Measurements from ENCODE around the gene NEO1.
A peak's percentile ranks its signal among the peaks of the same experiment; 100 is the strongest.

The NEO1 gene

GRCh38 chr15:73048624-73049295 lies 3.5 kb upstream of the NEO1 start:
- H3K27me3 ChIP-seq (ENCODE audit: low read length): no peaks in the 10 kb centered on the region
- no peak overlapping the region for H3K27ac ChIP-seq (ENCODE audit: low read depth, low read length)
- H3F3A ChIP-seq (ENCODE audit: insufficient read depth): peaks cover 14% of the 10 kb centered on the region; the same call in 1 of the 2 replicates
- H3K9me3 ChIP-seq (ENCODE audit: insufficient read depth, low read length): no peaks in the 10 kb centered on the region
- H3K9ac ChIP-seq (ENCODE audit: low read length): no peak overlapping the region
- no peak for TF ChIP-seq CTCF (IDR thresholded peaks at IDR 0.05; ENCODE audit: insufficient read depth, low read length, poor library complexity, severe bottlenecking)
- TF ChIP-seq EZH2phosphoT487 (conservative IDR thresholded peaks at IDR 0.05; ENCODE audit: low read length): no peak
- H3K4me3 ChIP-seq (ENCODE audit: insufficient read depth, low read length, poor library complexity, severe bottlenecking): no peak overlapping the region
- H3K36me3 ChIP-seq (ENCODE audit: low read length): no peaks in the 10 kb centered on the region
- no peak overlapping the region for H2AFZ ChIP-seq (ENCODE audit: low read depth, low read length, severe bottlenecking)
- H3K9me2 ChIP-seq (replicated peaks; ENCODE audit: insufficient read depth, low read length): no peaks in the 10 kb centered on the region
- no peak overlapping the region for H3K4me2 ChIP-seq (ENCODE audit: low read depth, low read length, poor library complexity, severe bottlenecking)
- H4K20me1 ChIP-seq (ENCODE audit: low read depth, low read length): no peaks in the 10 kb centered on the region
- H3K79me2 ChIP-seq (ENCODE audit: insufficient read depth, low read length): no peaks in the 10 kb centered on the region

DNA sequence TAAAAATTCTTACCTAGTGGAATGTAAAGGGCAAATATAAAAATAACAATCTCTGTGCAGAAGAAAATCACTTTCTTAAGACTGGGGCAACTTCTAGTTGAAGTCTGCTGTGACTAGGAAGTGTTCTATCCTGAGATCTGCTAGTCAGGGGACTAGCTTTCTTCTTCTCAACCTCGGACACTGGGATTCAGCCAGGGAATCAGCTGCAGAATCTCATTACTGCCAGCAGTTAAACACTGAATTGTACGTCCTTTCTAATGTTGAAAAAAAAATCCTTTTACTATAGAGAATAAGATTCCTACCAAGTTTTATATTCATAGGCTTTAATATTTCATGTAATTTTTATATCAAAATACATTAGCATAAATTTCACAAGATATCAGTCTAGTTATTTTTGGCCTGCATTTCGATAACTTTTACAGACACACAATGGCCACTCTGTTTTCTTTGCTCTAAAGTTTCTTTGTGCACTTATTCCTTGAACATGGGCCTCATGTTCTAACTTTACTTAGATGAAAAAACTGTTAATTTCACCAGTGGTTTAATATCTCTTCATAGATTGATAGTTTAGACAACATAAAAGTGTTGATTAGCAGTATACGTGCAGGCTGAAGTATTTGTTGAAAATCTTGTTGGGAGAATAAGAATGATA lies 2.6 kb upstream of the NEO1 start:
- Histone ChIP-seq H3K4me2 (ENCODE audit: low read depth, low read length, poor library complexity, severe bottlenecking) (no peak overlapping the region), H3K9me3 (ENCODE audit: insufficient read depth, low read length) (no peaks in the 10 kb centered on the region), H3K27ac (ENCODE audit: low read depth, low read length) (no peak overlapping the region), H3K27me3 (ENCODE audit: low read length) (no peaks in the 10 kb centered on the region), H3K4me3 (ENCODE audit: insufficient read depth, low read length, poor library complexity, severe bottlenecking) (no peak overlapping the region), H4K20me1 (ENCODE audit: low read depth, low read length) (no peaks in the 10 kb centered on the region), H3K9me2 (replicated peaks; ENCODE audit: insufficient read depth, low read length) (no peaks in the 10 kb centered on the region), H3K9ac (ENCODE audit: low read length) (no peak overlapping the region), H3K36me3 (ENCODE audit: low read length) (no peaks in the 10 kb centered on the region), H3K79me2 (ENCODE audit: insufficient read depth, low read length) (no peaks in the 10 kb centered on the region), H3F3A (ENCODE audit: insufficient read depth) (peaks cover 14% of the 10 kb centered on the region; the same call in 1 of the 2 replicates), H2AFZ (ENCODE audit: low read depth, low read length, severe bottlenecking) (no peak overlapping the region)
- TF ChIP-seq CTCF (IDR thresholded peaks at IDR 0.05; ENCODE audit: insufficient read depth, low read length, poor library complexity, severe bottlenecking): no peak
- no peak for TF ChIP-seq EZH2phosphoT487 (conservative IDR thresholded peaks at IDR 0.05; ENCODE audit: low read length)

DNA sequence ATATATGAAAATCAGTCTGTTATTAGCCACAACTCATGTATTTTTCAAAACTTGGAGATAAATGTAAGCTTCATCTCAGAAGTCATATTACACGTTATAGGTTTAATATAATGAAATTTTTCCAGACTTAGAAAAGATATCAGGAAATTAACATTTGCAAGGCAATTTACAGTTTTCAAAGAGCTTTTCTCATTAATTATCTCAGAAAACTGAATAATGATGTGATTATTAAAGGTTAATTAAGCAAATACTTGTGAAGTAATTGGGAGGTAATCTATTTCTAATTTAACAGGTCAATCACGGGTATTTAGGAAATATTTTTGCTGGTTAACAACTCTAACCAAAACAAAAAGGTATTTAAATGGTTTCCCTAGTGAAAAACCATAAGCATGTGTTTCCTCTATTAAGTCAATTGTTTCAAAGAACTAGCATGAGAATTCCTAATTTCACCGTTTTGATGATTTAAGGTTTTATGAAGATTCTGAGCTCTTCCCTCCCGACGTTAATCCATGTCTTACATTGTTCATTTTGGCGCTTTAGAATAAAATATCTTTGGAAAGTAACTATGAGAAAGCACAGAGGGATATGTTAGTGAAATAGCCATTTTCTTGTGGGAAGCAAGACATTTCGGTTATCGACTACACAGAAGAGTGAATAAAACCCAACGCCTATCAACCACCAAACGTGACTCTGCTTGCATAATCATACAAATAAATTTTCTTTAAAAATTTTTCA lies 1.5 kb upstream of the NEO1 start:
- H3K9ac ChIP-seq (ENCODE audit: low read length): no peak overlapping the region
- H3K27ac ChIP-seq (ENCODE audit: low read depth, low read length): no peak overlapping the region
- no peak overlapping the region for H3K4me3 ChIP-seq (ENCODE audit: insufficient read depth, low read length, poor library complexity, severe bottlenecking)

More for the DNA sequence above, 1.5 kb upstream of the NEO1 start:
- Histone ChIP-seq H3K9me3 (ENCODE audit: insufficient read depth, low read length) (no peaks in the 10 kb centered on the region), H3K79me2 (ENCODE audit: insufficient read depth, low read length) (no peaks in the 10 kb centered on the region), H3K4me2 (ENCODE audit: low read depth, low read length, poor library complexity, severe bottlenecking) (peak overlapping the region; percentile 70), H4K20me1 (ENCODE audit: low read depth, low read length) (no peaks in the 10 kb centered on the region), H3F3A (ENCODE audit: insufficient read depth) (peaks cover 14% of the 10 kb centered on the region; the same call in 1 of the 2 replicates), H3K27me3 (ENCODE audit: low read length) (no peaks in the 10 kb centered on the region), H3K9me2 (replicated peaks; ENCODE audit: insufficient read depth, low read length) (no peaks in the 10 kb centered on the region), H3K36me3 (ENCODE audit: low read length) (no peaks in the 10 kb centered on the region), H2AFZ (ENCODE audit: low read depth, low read length, severe bottlenecking) (peak overlapping the region; percentile 91)
- TF ChIP-seq EZH2phosphoT487 (conservative IDR thresholded peaks at IDR 0.05; ENCODE audit: low read length): no peak
- no peak for TF ChIP-seq CTCF (IDR thresholded peaks at IDR 0.05; ENCODE audit: insufficient read depth, low read length, poor library complexity, severe bottlenecking)
